COR-L47 (cell line): ENCODE results near the gene UGT1A5.
"Not testable (repeated sequence)": the region's sequence is repeated elsewhere in the genome, so short reads cannot be mapped to it uniquely, and the experiment has no call there.

Source experiments
- DNase-seq: peaks from one replicate; lab custom pipeline; 2025; lab: John Stamatoyannopoulos, UW

UGT1A5 gene

GRCh38 chr2:233693963-233694362, 18.7 kb upstream of the UGT1A5 start:
- DNase-seq: no peak

- DNase-seq: no peak
Measured at GRCh38 chr2:233698740-233699139, 14.0 kb upstream of the UGT1A5 start.

- no peak for DNase-seq
Measured at GRCh38 chr2:233699424-233700027, 13.2 kb upstream of the UGT1A5 start.

GRCh38 chr2:233700028-233700635, 12.6 kb upstream of the UGT1A5 start:
- DNase-seq: no peak

GRCh38 chr2:233700842-233701241, 11.9 kb upstream of the UGT1A5 start:
- DNase-seq: not testable (repeated sequence)

- no peak for DNase-seq
Measured at GRCh38 chr2:233702238-233702637, 10.5 kb upstream of the UGT1A5 start.

GRCh38 chr2:233705911-233706506, 6.7 kb upstream of the UGT1A5 start:
- DNase-seq: no peak

GRCh38 chr2:233706720-233707119, 6.0 kb upstream of the UGT1A5 start:
- no peak for DNase-seq

- DNase-seq: no peak
Measured at GRCh38 chr2:233707940-233708644, 4.6 kb upstream of the UGT1A5 start.

- DNase-seq: no peak
Measured at GRCh38 chr2:233708942-233709341, 3.8 kb upstream of the UGT1A5 start.

- DNase-seq: peak; percentile 67
Measured at GRCh38 chr2:233711312-233712008, 1.2 kb upstream of the UGT1A5 start.

GRCh38 chr2:233713262-233713615, 532 bp downstream of the UGT1A5 start:
- DNase-seq: no peak

- no peak for DNase-seq
Measured at GRCh38 chr2:233714121-233714520, 1.4 kb downstream of the UGT1A5 start.

- no peak for DNase-seq
Measured at GRCh38 chr2:233718552-233718951, 5.8 kb downstream of the UGT1A5 start, which contains the start of gene UGT1A4. UGT1A4 (plus strand) TSS chr2:233718736; CDS start chr2:233718821, 85 bp downstream.

GRCh38 chr2:233728723-233729301, 16.1 kb downstream of the UGT1A5 start, which contains the start of gene UGT1A3:
UGT1A3 (plus strand) TSS chr2:233729042; CDS start chr2:233729127, 85 bp downstream.
- DNase-seq: no peak

- not testable (repeated sequence) for DNase-seq
Measured at GRCh38 chr2:233736868-233737653, 24.4 kb downstream of the UGT1A5 start.

- no peak for DNase-seq
Measured at GRCh38 chr2:233740870-233741269, 28.2 kb downstream of the UGT1A5 start.

- DNase-seq: no peak
Measured at GRCh38 chr2:233743464-233744259, 31.0 kb downstream of the UGT1A5 start.

GRCh38 chr2:233745073-233745755, 32.5 kb downstream of the UGT1A5 start:
- DNase-seq: no peak

GRCh38 chr2:233745838-233746237, 33.1 kb downstream of the UGT1A5 start:
- DNase-seq: not testable (repeated sequence)
